GM18870 (cell line): ENCODE data around the gene CCDC38.

Experiments used
- ATAC-seq: cut with Tn5 transposase; IDR thresholded peaks from one replicate; pipeline ENCODE4 v1.9.1; 2021; ENCODE audit warnings: moderate library complexity; ENCODE audit not compliant: unreplicated experiment

The CCDC38 gene

GRCh38 chr12:95837240-95838038, 105.0 kb downstream of the CCDC38 start:
- no peak for ATAC-seq

GRCh38 chr12:95836630-95837239, 105.7 kb downstream of the CCDC38 start:
- no peak for ATAC-seq

GRCh38 chr12:95836185-95836609, 106.2 kb downstream of the CCDC38 start:
- no peak for ATAC-seq

- ATAC-seq, result no peak
Observed at GRCh38 chr12:95834572-95834971, 107.8 kb downstream of the CCDC38 start.

GRCh38 chr12:95830335-95831089, 111.9 kb downstream of the CCDC38 start:
- no peak for ATAC-seq

GRCh38 chr12:95829395-95829794, 113.0 kb downstream of the CCDC38 start:
- ATAC-seq, result no peak

- ATAC-seq, result no peak
Observed at GRCh38 chr12:95820096-95820703, 122.2 kb downstream of the CCDC38 start.
